HL-60/S4 (cell line): Measurements from ENCODE around the gene DFFB.

Source experiments
- in situ Hi-C: fragments of 300-500 bp; cut with MboI; formaldehyde crosslinking; loops from 2 replicates; pipeline ENCODE4 v1.14.3; 2022; ENCODE audit warnings: low sequenced_read_pairs

The DFFB gene

DNA sequence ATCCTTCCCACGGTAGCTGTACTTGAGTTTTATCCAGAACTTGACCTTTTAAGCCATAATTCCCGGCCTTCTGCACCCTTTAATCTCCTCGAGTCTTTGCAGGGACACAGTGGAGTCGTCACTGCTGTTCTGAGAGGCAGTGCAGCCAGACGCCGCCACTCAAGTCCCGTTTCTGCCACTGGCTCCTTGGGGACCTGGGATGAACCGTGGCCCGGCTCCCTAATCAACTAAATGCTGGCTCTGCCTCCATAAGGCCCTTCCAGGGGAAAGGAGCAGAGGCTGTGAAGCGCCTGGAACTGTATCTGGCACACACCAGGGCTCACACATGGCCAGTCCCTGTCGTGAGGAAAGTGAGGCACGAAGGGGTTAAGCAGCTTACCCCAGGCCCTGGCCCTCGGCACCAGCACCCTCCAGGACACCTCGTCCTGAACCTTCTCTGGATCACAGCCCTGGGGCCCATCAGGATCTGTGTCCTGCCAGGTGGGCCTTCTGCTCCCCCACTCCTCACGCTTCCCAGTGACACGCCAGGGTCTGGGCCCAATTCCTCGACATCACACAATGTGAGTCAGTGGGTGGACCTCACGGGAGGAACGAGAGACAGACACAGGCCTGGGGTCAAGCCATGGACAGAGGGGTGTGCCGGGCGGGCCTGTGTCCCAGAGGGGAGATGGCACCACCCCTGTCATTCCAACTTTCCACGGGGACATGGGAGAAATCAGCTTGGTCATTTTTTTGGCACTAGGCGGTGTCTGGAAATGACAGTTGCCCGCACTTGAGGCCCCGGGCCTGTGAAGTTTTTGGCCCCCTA, 66.3 kb downstream of the DFFB start:
- in situ Hi-C loops: no loop called here

DNA sequence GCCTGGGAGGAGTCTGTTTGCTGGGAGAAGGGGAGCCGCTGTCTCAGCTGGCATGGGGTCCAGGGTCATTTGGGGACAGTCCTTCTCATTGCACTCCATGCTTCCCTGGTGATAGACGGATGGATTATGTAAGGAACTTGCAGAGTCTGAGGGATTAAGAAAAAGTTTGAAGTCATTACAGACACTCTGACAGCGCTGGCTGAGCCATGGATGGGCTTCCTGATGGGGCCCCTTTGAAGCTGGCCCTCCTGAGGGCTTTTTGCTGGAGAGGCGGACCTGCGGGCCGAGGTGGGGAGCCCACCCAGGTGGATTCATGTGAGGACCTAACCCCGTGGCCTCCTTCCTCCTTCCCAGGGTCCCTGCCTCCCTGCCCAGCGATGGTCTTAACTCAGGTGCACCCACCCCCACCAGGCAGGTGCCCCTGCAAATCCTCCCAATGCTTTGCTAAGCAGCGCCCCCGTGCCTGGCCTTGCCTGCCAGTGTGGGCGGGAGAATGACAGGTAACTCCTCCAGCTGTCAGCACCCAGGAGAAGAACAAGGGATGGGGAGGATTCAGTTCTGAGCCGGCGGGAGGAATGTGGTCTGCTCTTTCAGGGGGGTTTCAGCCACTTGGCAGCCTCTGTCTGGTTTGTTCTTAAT, 67.0 kb downstream of the DFFB start:
- in situ Hi-C loops: no loop called here

DNA sequence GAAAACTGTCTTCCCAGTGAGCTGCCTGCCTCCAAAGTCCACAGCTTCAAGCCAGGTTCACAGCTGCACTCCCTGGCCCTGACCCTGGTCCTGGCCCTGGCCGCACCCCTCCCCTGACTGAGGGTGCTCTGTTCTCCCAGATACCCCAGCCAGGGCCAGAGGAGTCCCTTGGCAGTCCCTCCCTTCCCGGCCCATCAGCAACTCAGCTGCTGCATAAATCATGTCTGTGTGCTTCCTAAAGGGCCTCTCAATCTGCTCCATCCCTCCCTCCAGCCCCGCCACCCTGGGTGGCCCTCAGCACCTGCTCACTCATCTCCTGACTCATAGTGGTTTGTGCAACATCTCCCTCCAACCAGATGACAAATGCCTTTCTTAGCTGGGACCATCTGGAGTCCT, 67.5 kb downstream of the DFFB start:
- in situ Hi-C loops: no loop called here

DNA sequence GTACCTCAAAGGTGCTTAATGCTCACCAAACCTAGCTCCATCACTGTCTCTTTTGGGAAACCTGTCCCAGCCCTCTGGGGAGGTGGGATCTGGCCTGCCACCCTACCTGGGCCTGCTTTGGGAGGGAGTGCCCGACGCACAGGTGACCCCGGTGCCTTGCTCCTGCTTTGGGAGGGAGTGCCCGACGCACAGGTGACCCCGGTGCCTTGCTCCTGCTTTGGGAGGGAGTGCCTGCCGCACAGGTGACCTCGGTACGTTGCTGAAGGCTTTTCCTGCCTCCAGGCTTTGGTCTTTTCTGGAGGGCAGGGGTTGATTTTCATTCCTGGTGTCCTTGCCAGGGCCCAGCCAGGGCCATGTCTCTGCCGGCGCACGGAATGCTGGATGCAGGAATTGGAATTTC, 68.0 kb downstream of the DFFB start:
- in situ Hi-C loops: no loop called here

DNA sequence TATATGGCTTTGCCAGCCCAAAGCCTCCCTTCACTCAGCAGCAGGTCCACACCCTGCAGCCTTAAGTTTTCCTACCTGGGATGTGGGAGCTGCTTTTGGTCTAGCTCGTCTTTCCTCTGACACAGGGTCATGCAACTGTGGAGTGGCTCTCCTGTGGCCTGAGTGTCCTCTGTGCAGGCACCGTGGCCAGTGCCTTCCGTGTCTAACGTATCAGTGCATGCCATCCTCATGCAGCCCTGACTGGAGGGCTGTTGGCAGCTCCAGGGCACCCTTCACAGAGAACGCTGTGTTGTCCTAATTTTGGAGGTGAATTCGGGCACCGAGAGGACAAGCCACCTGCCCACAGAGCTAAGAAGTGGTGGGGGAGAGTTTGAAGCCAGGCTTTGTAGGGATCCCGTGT, 68.5 kb downstream of the DFFB start:
- in situ Hi-C loops: no loop called here

DNA sequence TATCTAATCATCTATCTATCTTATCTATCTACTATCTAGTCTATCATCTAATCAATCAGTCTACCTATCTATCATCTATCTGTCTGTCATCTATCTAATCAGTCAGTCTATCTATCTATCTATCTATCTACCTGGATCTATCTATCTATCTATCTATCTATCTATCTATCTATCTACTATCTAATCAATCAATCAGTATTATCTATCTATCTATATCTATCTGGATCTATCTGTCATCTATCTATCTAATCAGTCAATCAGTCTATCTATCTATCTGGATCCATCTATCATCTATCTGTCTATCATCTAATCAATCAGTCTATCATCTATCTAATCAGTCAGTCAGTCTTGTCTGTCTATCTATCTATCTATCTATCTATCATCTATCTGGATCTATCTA, 69.7 kb downstream of the DFFB start:
- in situ Hi-C loops: no loop called here

DNA sequence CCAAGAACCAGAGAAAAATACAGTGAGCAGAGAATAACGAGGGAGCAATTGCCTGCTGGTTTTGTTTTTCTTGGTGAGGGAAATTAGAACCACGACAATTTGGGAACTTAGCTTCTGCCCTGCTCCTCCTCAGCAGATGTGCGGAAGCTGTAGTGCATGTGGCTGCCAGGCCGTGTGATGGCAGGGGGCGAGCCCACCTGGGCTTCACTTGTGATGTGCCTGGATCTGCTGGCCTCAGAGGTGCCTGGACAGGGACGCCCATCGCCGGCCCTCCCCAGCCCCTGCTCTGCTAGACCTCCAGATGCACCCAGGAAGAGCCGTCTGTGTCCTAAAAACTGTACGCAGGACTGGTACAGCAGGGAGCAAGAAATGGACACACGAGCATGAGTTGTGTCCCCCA, 71.3 kb downstream of the DFFB start:
- in situ Hi-C loops: no loop called here

DNA sequence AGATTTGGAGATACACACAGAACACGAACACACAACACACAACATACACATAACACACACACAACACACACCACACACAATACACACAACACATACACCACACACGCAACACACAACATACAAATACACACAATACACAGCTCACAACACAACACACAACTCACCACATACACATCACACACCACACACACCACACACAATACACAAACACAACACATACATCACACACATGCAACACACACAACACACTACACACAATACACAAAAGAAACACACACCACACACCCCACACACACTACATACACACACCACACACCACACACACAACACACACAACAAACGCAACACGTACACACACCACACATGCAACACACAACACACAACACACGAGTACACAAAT, 71.8 kb downstream of the DFFB start:
- in situ Hi-C loops: no loop called here

DNA sequence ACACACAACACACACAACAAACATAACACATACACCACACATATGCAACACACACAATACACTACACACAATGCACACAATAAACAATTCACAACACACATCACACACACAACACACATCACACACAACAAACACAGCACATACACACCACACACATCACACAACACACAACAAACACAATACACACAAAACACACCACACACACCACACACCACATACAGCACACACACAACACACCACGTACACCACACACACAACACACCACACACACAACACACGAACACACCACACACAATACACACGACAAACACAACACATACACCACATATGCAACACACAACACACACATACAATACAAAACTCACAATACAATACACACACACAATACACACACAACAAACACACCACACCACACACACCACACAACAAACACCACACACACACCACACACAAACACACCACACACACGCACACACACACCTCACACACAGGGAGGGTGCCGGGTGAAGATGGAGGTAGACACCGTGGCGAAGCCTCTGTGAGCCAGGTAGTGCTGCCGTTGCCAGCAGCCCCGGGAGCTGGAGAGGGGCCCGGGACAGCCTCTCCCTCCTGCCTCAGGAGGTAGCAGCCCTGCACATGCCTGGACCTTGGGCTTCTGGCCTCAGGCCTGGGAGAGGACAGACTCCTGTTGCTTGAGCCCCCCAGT, 73.2 kb downstream of the DFFB start:
- in situ Hi-C loops: no loop called here

DNA sequence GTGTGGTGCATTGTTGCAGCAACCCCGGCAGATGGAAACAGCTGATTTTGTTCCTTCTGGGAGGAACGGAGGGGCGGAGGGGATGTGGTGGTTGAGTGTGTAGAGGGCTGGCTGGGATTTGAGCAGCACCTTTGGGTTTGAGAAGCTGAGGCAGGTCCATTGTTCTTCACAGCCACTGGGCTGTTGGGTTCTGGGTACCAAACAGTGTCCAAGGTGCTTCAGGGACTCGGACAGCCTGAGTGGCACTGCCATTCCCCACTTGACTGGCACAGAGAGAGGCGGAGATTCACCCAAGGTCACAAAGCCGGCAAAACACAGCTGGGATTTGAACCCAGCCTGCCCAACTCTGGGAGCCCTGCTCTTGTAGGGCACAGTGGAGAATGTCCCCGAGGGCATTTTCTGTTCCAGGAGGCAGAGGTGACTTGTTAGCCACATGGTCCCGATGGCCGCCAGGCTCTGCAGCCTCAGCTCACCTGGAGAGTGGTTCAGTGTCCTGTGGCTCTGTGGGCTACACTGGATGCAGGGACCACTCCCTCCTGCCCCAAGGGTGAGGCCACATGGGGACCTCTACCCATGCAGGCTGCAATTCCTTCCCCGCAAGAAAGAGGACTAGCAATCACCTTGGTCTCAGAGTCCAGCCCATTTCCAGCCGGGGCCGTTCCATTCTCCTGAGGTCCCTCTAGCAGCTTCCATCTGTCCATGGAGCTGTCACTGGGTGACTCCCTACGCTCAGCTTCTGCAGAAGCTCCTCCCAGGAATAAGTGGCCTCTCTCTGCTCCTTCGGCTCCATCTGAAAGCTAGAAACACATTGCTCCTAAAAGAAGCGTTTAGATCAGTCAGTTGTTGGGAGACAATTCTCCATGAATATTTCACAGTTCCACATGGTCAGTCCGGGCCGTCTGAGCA, 74.0 kb downstream of the DFFB start:
- in situ Hi-C loops: no loop called here

DNA sequence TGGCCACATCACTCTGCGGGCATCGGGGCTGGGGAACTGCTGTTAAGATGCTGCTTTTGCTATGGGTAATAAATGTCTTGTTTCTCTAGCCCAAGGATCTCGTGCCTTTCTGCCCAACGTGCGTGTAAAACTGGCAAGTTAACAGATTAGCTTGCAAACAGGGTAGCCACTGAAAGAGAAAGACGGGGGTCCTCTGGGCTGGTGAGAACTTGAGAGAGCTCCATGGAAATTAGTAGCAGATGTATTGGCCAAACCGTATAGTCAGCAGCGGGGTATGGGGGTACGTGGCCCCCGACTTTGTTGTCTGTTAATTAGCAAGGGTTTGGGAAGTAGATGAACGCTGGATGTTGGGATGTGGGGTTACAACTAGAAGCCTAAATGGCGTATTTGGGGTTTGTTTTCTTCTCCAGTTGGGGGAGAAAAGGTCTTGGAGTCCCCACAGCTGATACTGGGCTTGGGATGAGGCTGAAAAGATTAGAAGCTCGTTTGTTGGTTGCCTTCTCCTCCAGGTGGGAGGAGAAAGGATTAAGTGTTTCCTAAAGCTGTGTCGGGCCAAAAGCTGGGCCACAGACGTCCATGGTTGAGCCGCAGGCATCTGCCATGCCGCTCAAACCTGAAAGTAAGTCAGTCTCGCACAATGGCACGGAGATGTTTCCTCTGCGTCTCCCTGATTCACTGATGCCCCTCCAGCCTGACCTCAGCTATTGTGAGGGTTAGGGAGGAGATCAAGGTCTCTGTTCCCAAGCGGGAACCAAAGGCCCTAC, 75.1 kb downstream of the DFFB start:
- in situ Hi-C loops: no loop called here
